ENCODE results near the gene ANKMY1.

DNA sequence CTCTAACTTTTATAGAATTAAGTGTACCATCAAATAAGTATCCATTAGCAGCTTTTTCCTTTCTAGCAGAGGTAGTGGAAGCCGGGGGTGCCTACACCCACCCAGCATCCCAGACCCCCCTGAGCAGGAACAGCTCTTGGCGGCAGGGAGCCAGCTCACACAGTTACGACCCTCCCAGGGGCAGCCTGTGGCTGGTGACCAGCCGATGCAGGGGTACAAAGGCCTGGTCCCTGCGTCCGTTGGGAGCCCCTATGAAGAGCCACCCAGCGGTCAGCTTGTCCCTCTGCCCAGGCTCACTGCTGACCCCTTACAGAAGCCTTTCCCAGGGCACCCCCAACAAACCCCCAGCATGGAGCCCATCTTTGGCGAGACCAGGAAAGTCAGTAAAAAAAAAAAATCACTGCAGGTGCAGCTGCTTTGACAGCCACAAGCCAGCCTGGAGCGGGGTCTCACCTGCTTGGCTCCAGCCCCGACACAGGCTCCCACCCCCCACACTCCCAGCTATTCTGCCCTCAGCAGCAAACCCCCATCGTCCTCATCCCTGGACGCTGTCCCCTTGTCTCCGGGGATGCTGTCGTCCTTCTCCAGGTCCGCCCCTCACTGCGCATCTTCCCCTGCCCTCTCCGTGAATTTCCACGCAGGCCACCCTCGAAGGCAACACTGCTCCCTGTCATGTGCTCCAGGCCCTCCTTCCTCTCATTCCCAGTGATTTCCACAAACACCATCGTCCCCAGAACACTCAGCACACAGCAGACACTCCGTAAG lies 79.3 kb downstream of the ANKMY1 start:
- TF ChIP-seq, protein P1, sequence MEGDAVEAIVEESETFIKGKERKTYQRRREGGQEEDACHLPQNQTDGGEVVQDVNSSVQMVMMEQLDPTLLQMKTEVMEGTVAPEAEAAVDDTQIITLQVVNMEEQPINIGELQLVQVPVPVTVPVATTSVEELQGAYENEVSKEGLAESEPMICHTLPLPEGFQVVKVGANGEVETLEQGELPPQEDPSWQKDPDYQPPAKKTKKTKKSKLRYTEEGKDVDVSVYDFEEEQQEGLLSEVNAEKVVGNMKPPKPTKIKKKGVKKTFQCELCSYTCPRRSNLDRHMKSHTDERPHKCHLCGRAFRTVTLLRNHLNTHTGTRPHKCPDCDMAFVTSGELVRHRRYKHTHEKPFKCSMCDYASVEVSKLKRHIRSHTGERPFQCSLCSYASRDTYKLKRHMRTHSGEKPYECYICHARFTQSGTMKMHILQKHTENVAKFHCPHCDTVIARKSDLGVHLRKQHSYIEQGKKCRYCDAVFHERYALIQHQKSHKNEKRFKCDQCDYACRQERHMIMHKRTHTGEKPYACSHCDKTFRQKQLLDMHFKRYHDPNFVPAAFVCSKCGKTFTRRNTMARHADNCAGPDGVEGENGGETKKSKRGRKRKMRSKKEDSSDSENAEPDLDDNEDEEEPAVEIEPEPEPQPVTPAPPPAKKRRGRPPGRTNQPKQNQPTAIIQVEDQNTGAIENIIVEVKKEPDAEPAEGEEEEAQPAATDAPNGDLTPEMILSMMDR (IDR thresholded peaks at IDR 0.05) = no peak
- no peak for TF ChIP-seq POLR2A (IDR thresholded peaks at IDR 0.05)
